Activated CD8-positive, alpha-beta memory T cell treated with anti-CD3 and anti-CD28 coated beads, Interleukin-2, amount 50 U/mL, for 24 hours (primary cell): Measurements from ENCODE around the gene SBDS.

ENCODE experiments used
- DNase-seq: peaks from one replicate; pipeline ENCODE4 v3.0.0-alpha.2; 2020; ENCODE audit errors: extremely low read depth

Gene SBDS

DNA sequence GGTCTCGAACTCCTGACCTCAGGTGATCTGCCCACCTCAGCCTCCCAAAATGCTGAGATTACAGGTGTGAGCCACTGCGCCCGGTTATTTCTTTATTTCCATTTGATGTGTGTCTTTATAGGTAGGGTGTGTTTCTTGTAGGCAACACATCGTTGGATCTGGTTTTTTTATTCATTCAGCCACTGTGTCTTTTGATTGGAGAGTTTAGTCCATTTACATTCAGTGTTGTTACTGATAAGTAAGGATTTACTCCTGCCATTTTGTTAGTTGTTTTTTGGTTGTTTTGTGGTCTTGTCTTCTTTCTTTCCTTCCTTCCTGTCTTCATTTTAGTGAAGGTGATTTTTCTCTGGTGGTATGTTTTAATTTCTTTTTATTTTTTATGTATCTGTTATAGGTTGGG lies 57.4 kb downstream of the SBDS start:
- DNase-seq, result no peak
